Amniotic stem cell (primary cell): Measurements from ENCODE around the gene LAMC3.

Experiments used
- DNase-seq: peaks from one replicate; lab custom pipeline; 2025; lab: John Stamatoyannopoulos, UW

Gene LAMC3

GRCh38 chr9:131045300-131046092, 36.5 kb downstream of the LAMC3 start:
- DNase-seq = no peak

GRCh38 chr9:131046093-131046380, 37.1 kb downstream of the LAMC3 start:
- DNase-seq = no peak

GRCh38 chr9:131046581-131047202, 37.7 kb downstream of the LAMC3 start:
- DNase-seq = peak; percentile 66

GRCh38 chr9:131048332-131048731, 39.4 kb downstream of the LAMC3 start:
- DNase-seq = no peak

- DNase-seq = no peak
These were observed 39.8 kb downstream of the LAMC3 start for GRCh38 chr9:131048820-131049219.

GRCh38 chr9:131049829-131050715, 41.1 kb downstream of the LAMC3 start:
- DNase-seq = no peak

- DNase-seq = no peak
These were observed 41.9 kb downstream of the LAMC3 start for GRCh38 chr9:131050831-131051230.

- DNase-seq = no peak
These were observed 42.9 kb downstream of the LAMC3 start for GRCh38 chr9:131051592-131052517.

- DNase-seq = no peak
These were observed 44.9 kb downstream of the LAMC3 start for GRCh38 chr9:131053896-131054295.

GRCh38 chr9:131056781-131057506, 48.0 kb downstream of the LAMC3 start:
- DNase-seq = no peak

GRCh38 chr9:131060900-131061630, 52.1 kb downstream of the LAMC3 start:
- no peak for DNase-seq

GRCh38 chr9:131062969-131063368, 54.0 kb downstream of the LAMC3 start:
- DNase-seq = no peak

GRCh38 chr9:131065599-131065998, 56.6 kb downstream of the LAMC3 start:
- no peak for DNase-seq

GRCh38 chr9:131067625-131068024, 58.7 kb downstream of the LAMC3 start:
- DNase-seq = no peak

GRCh38 chr9:131068076-131068816, 59.3 kb downstream of the LAMC3 start:
- DNase-seq = no peak

- DNase-seq = no peak
These were observed 60.7 kb downstream of the LAMC3 start for GRCh38 chr9:131069699-131070098.

- no peak for DNase-seq
These were observed 63.3 kb downstream of the LAMC3 start for GRCh38 chr9:131072107-131072870.

GRCh38 chr9:131072871-131073237, 63.9 kb downstream of the LAMC3 start:
- DNase-seq = no peak
